ENCODE data around the gene TAPT1.

GRCh38 chr4:16133406-16133805, 92.9 kb downstream of the TAPT1 start:
- TF ChIP-seq CTCF (conservative IDR thresholded peaks at IDR 0.05; ENCODE audit: low read length): no peak
- no peak for TF ChIP-seq EZH2phosphoT487 (IDR thresholded peaks at IDR 0.05; ENCODE audit: borderline replicate concordance)

Measured in Loucy (cell line).